GM12878 (cell line): Measurements from ENCODE around the gene BCL2. TPM values are rescaled to one million over a fixed set of nuclear protein-coding genes. Genes with fewer than 3 reads are reported as not detected.

Source experiments
- ATAC-seq: fragments of 200-7000 bp; cut with Tn5 transposase; 3 replicates; pipeline ENCODE4 v1.9.1; 2020; ENCODE audit warnings: mild to moderate bottlenecking, moderate library complexity
- BruUV-seq: library from RNA; stranded (reverse); fragments of 400-500 nt; replicated peaks from 2 replicates; lab custom pipeline; 2021; lab: Mats Ljungman, UMichigan
- CTCF ChIA-PET: fragments of 300-600 bp; sonication (Branson Sonifier 250); formaldehyde crosslinking; extraction: SDS; loops from one replicate; lab custom pipeline; 2021; ENCODE audit warnings: inconsistent platforms; lab: Yijun Ruan, JAX
- POLR2A ChIA-PET: fragments of 350-600 bp; formaldehyde crosslinking; extraction: SDS; loops from one replicate; lab custom pipeline; 2021; ENCODE audit warnings: inconsistent platforms; lab: Charles Lee
- RAD21 ChIA-PET: fragments of 300-600 bp; sonication (Branson Sonifier 250); formaldehyde crosslinking; loops from one replicate; lab custom pipeline; 2023; ENCODE audit warnings: antibody characterized with exemption; ENCODE audit not compliant: unreplicated experiment; lab: Charles Lee
- SMC1A ChIA-PET: fragments of 300-600 bp; sonication (Branson Sonifier 250); formaldehyde crosslinking; loops from one replicate; lab custom pipeline; 2023; ENCODE audit not compliant: unreplicated experiment, uncharacterized antibody; lab: Charles Lee
- DNase-seq: peaks from one replicate; pipeline ENCODE4 v3.0.0-alpha.2; 2011; ENCODE audit warnings: low read depth, low spot score
- FAIRE-seq: peaks from 3 replicates; lab custom pipeline; 2011; peaks lifted over from hg19 to GRCh38; lab: Jason Lieb, UNC
- H2AFZ ChIP-seq: 2 replicates; pipeline ENCODE4 v1.6.0; 2011; ENCODE audit warnings: low read depth, low read length, control low read depth; ENCODE audit not compliant: control insufficient read depth
- H3K27ac ChIP-seq: 2 replicates; pipeline ENCODE4 v1.5.1; 2011; ENCODE audit warnings: control low read depth; ENCODE audit not compliant: control insufficient read depth, insufficient read depth
- H3K27me3 ChIP-seq, 2 experiments: replicated peaks in 1 of 2; 2 replicates each; pipeline versions ENCODE4 v1.6.0 to v1.6.1; 2011; ENCODE audit warnings: low read length in 1 of 2; ENCODE audit not compliant: control insufficient read depth in 2 of 2, insufficient read depth in 2 of 2
- H3K36me3 ChIP-seq, 2 experiments: 2 replicates each; pipeline ENCODE4 v1.5.1; 2011; ENCODE audit warnings: low read length in 1 of 2; ENCODE audit not compliant: control insufficient read depth in 2 of 2, insufficient read depth in 2 of 2
- H3K4me1 ChIP-seq: 2 replicates; pipeline ENCODE4 v1.6.1; 2011; ENCODE audit warnings: mild to moderate bottlenecking, low read length, moderate library complexity, mixed read lengths; ENCODE audit not compliant: control insufficient read depth, insufficient read depth
- H3K4me2 ChIP-seq: 2 replicates; pipeline ENCODE4 v1.6.0; 2011; ENCODE audit warnings: control low read depth; ENCODE audit not compliant: control insufficient read depth, insufficient read depth
- H3K4me3 ChIP-seq: fragments of 200-600 bp; sonication (generic); 2 replicates; pipeline ENCODE4 v1.5.1; 2016
- H3K79me2 ChIP-seq: 2 replicates; pipeline ENCODE4 v1.6.0; 2011; ENCODE audit warnings: low read length; ENCODE audit not compliant: control insufficient read depth, insufficient read depth
- H3K9ac ChIP-seq: 2 replicates; pipeline ENCODE4 v1.8.0; 2011; ENCODE audit warnings: low read length, control low read depth, mixed read lengths; ENCODE audit not compliant: control insufficient read depth, insufficient read depth
- H3K9me3 ChIP-seq: replicated peaks from 3 replicates; pipeline ENCODE4 v1.5.1; 2011; ENCODE audit warnings: mild to moderate bottlenecking, low read length; ENCODE audit not compliant: control insufficient read depth, insufficient read depth
- H4K20me1 ChIP-seq: 2 replicates; pipeline ENCODE4 v1.6.0; 2011; ENCODE audit not compliant: control insufficient read depth, insufficient read depth
- ASH2L ChIP-seq: fragments of 300-600, 200-600 bp; sonication (generic); IDR thresholded peaks from 2 replicates; pipeline ENCODE4 v1.6.1; 2017; ENCODE audit warnings: low read depth, mild to moderate bottlenecking, borderline replicate concordance
- ATF7 ChIP-seq: fragments of 450-650 bp; IDR thresholded peaks from 2 replicates; pipeline ENCODE4 v1.6.1; 2016; ENCODE audit warnings: low read depth, mild to moderate bottlenecking
- BACH1 ChIP-seq: fragments of 450-650 bp; IDR thresholded peaks from 2 replicates; pipeline ENCODE4 v1.6.1; 2017; ENCODE audit warnings: mild to moderate bottlenecking, borderline replicate concordance
- BMI1 ChIP-seq: fragments of 450-650 bp; IDR thresholded peaks from 2 replicates; pipeline ENCODE4 v1.6.1; 2016; ENCODE audit warnings: mild to moderate bottlenecking, moderate library complexity, borderline replicate concordance
- BRCA1 ChIP-seq: IDR thresholded peaks from 2 replicates; pipeline ENCODE4 v1.6.1; 2011; ENCODE audit warnings: low read depth, low read length, improper control_type of control experiment
- CBFB ChIP-seq: IDR thresholded peaks from 2 replicates; pipeline ENCODE4 v1.6.1; 2016; ENCODE audit warnings: antibody characterized with exemption, low read depth
- ESRRA ChIP-seq: IDR thresholded peaks from 2 replicates; pipeline ENCODE4 v1.6.1; 2012; ENCODE audit warnings: mild to moderate bottlenecking, low read length, improper control_type of control experiment
- NRF1 ChIP-seq: conservative IDR thresholded peaks from 2 replicates; pipeline ENCODE4 v1.6.1; 2011; ENCODE audit warnings: mild to moderate bottlenecking, low read depth, low read length, improper control_type of control experiment
- PAX8 ChIP-seq: fragments of 450-650 bp; IDR thresholded peaks from 2 replicates; pipeline ENCODE4 v1.6.1; 2017; ENCODE audit warnings: mild to moderate bottlenecking, moderate library complexity
- POLR2A ChIP-seq: IDR thresholded peaks from 2 replicates; pipeline ENCODE4 v1.6.1; 2011; ENCODE audit warnings: low read depth, mild to moderate bottlenecking, low read length
- RAD51 ChIP-seq: fragments of 450-650 bp; IDR thresholded peaks from 2 replicates; pipeline ENCODE4 v1.6.1; 2016; ENCODE audit warnings: moderate library complexity, mild to moderate bottlenecking, inconsistent platforms
- RFX5 ChIP-seq: IDR thresholded peaks from 2 replicates; pipeline ENCODE4 v1.6.1; 2011; ENCODE audit warnings: low read depth, low read length, improper control_type of control experiment
- SMAD1 ChIP-seq: fragments of 450-650 bp; IDR thresholded peaks from 2 replicates; pipeline ENCODE4 v1.6.1; 2018; ENCODE audit warnings: mild to moderate bottlenecking, low read depth; ENCODE audit not compliant: partially characterized antibody
- SMARCA5 ChIP-seq: fragments of 450-650 bp; IDR thresholded peaks from 2 replicates; pipeline ENCODE4 v1.6.1; 2017; ENCODE audit warnings: mild to moderate bottlenecking
- YBX1 ChIP-seq: fragments of 450-650 bp; IDR thresholded peaks from 2 replicates; pipeline ENCODE4 v1.6.1; 2016; ENCODE audit warnings: antibody characterized with exemption
- ZNF687 ChIP-seq: fragments of 450-650 bp; IDR thresholded peaks from 2 replicates; pipeline ENCODE4 v1.6.1; 2017; ENCODE audit warnings: mild to moderate bottlenecking, moderate library complexity
- WGBS: methylation state at CpG from one replicate; pipeline ENCODE4 v1.1.6; 2016; ENCODE audit warnings: low lambda C conversion rate; ENCODE audit not compliant: insufficient replicate concordance, insufficient coverage; ENCODE audit errors: missing lambda C conversion rate; 5-methylcytosine and 5-hydroxymethylcytosine counted together
- in situ Hi-C: fragments of 300-500 bp; cut with MboI; formaldehyde crosslinking; loops from 9 replicates; pipeline ENCODE4 v1.14.3; 2018; ENCODE audit warnings: mixed read lengths
- intact Hi-C: fragments of 100-400 bp; cut with micrococcal nuclease; formaldehyde crosslinking; loops from one replicate; pipeline ENCODE4 v1.14.2; 2022; ENCODE audit not compliant: unreplicated experiment
- polyA plus RNA-seq, 11 experiments: library from polyadenylated mRNA; depleted of rRNA in 4 of 11; unstranded in 6 of 11; stranded (reverse) in 5 of 11; fragments of >200 nt; fragmentation: Nextera tagmentation in 4 of 11; fragmentation: Illumina TruSeq in 1 of 11; extraction: Ambion mirVana in 4 of 11; extraction: Trizol in 1 of 11; gene quantifications; 1 replicate in 1 of 11; 2 replicates in 10 of 11; pipeline versions ENCODE4 v1.2.1 to v1.2.3, GENCODE V29; 2011 to 2016; ENCODE audit warnings: inconsistent platforms in 2 of 11, missing spikeins in 2 of 11, low read depth in 1 of 11
- total RNA-seq, 4 experiments: library from RNA; depleted of rRNA in 3 of 4; stranded (reverse); fragments of >200 nt in 3 of 4; fragmentation: Illumina TruSeq in 1 of 4; extraction: Trizol in 1 of 4; gene quantifications; 2 replicates each; pipeline versions ENCODE4 v1.2.1 to v1.2.3, GENCODE V29; 2013 to 2021
- TF ChIP-seq, protein P1 (sequence below): fragments of 150-350 bp; IDR thresholded peaks from 2 replicates; pipeline ENCODE4 v1.6.1; 2014; ENCODE audit warnings: mild to moderate bottlenecking, low read depth, low read length

The BCL2 gene
- total and polyA plus RNA-seq, 10 of the 15 experiments (the other 5 are each of a cell fraction or from before 2014, with no cell fraction given) = 4.1 to 47.8 (median 19.3) TPM

DNA sequence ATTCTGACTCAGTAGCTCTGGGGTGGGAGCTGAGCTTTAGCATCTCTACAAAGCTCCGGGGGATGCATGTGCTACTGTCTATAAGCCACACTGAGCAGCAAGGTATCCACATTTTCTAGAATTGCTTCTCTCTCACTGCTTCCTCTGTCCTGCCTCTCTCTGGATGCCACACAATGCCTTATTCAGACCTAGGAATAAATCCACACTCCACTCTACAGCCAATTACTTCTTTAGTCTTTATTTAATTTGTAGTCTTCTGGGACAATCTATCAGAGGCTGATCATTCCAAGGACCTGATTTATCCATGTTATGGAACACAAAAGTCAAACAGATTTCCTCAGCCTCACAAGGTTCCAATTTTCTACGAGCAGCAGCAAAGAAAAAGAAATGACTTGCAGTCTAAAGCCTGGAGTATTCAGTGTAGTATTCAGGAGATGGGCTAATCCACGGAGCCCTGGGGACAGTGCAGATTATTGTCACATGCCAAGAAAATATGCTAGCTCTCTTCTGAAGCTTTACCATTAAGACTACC, 4.4 kb downstream of the BCL2 start (continued):
- TF ChIP-seq SMARCA5 (no peak), SMAD1 (peak; percentile 21), NRF1 (no peak), YBX1 (no peak)

DNA sequence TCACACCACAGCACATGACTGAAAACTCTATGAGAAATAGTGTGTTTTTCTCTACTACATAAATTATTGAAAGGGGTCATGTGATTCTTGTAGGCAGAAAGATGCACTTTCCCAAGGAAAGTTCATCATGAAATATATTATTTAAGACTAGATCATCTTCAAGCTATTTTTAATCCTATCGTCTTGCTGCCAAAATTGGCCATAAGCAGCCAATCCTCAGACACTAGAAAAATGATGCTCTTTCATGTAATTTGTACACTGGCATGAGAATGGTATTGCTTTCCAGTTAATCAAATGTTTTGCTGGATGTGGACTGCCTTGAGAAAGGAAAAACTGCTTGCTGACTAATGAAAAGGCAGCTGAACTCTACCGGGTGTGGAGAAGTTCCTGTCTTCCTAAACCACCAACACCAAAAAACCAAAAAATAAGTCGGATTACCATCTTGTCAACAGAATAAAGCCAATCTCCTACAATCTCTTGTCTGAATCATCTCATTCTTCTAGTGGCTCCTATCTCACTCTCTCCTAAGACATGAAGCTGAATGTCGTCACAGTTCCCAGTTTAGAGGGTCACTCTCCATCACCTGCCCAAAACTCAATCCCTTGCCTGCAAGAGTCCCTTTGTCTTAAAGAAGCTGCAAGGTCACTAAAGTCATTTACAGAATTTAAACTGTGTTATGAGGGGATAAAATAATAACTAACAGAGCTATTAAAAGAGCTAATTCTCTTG, 5.3 kb downstream of the BCL2 start:
- ChIA-PET POLR2A (interaction anchor here (0.7 to 6.5 kb wide), 14 partner anchors 12 to 297 kb away, joined by 3 to 144 read pairs (median 5); no protein-coding TSS in a partner anchor), CTCF (interaction anchor here (0.7 to 6.6 kb wide), 19 partner anchors 8 to 297 kb away, joined by 3 to 119 read pairs (median 4); no protein-coding TSS in a partner anchor), SMC1A (interaction anchor here (0.6 to 6.8 kb wide), 31 partner anchors 9 to 297 kb away, joined by 3 to 161 read pairs (median 4); no protein-coding TSS in a partner anchor), RAD21 (interaction anchor here (0.8 to 6.1 kb wide), 17 partner anchors 10 to 236 kb away, joined by 3 to 172 read pairs (median 6); no protein-coding TSS in a partner anchor)
- no TSS peak for BruUV-seq
- H3K4me1 ChIP-seq = peaks cover 20% of the 10 kb centered on the region
- no peaks in the 10 kb centered on the region for H3K27me3 ChIP-seq
- in situ Hi-C loops = no loop called here
- peak overlapping the region; percentile 90 for H3K27ac ChIP-seq
- peak overlapping the region; percentile 88 for H3K4me2 ChIP-seq
- no peaks in the 10 kb centered on the region for H4K20me1 ChIP-seq
- peaks cover 98% of the 10 kb centered on the region for H3K79me2 ChIP-seq
- H3K9ac ChIP-seq = peak overlapping the region; percentile 97
- H3K36me3 ChIP-seq = peaks cover 0 to 2% of the 10 kb centered on the region in 2 experiments; a peak in 2 of 4 replicates
- H3K4me3 ChIP-seq = peak overlapping the region; percentile 98
- no peaks in the 10 kb centered on the region for H3K9me3 ChIP-seq
- DNase-seq (no peak), ATAC-seq (peak; percentile 2; the same call in 1 of the 3 replicates), FAIRE-seq (no peak)
- intact Hi-C loops = no loop called here
- 1% methylated on average over 4 of the region's 4 CpGs for whole genome bisulfite sequencing
- H2AFZ ChIP-seq = no peak overlapping the region
- TF ChIP-seq RAD51 = peak; percentile 81
- no peak for TF ChIP-seq ESRRA
- peak; percentile 53; the same call in 1 of the 2 replicates for TF ChIP-seq ATF7
- TF ChIP-seq ZNF687 = peak; percentile 22; the same call in 1 of the 2 replicates
- TF ChIP-seq ASH2L = no peak
- no peak for TF ChIP-seq CBFB
- peak; percentile 11; the same call in 1 of the 2 replicates for TF ChIP-seq BMI1
- TF ChIP-seq PAX8 = 0 out of 2 replicates have a peak, but pooled peaks have one; percentile 25
- no peak for TF ChIP-seq POLR2A
- TF ChIP-seq, protein P1, sequence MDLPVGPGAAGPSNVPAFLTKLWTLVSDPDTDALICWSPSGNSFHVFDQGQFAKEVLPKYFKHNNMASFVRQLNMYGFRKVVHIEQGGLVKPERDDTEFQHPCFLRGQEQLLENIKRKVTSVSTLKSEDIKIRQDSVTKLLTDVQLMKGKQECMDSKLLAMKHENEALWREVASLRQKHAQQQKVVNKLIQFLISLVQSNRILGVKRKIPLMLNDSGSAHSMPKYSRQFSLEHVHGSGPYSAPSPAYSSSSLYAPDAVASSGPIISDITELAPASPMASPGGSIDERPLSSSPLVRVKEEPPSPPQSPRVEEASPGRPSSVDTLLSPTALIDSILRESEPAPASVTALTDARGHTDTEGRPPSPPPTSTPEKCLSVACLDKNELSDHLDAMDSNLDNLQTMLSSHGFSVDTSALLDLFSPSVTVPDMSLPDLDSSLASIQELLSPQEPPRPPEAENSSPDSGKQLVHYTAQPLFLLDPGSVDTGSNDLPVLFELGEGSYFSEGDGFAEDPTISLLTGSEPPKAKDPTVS = no peak
- TF ChIP-seq BRCA1 = no peak
- TF ChIP-seq RFX5 = no peak
- TF ChIP-seq BACH1 = no peak
